Ovary (tissue), 3 donors: Measurements from ENCODE around the gene THSD4.

ENCODE experiments used
- CTCF ChIP-seq, 3 donors: fragments of 450-650 bp in 2 of 3; fragments of 200-600 bp in 1 of 3; IDR thresholded peaks; one replicate each; pipeline versions ENCODE4 v1.5.1 to v1.8.0; 2016 to 2022; ENCODE audit warnings: antibody characterized with exemption in 3 of 3, mild to moderate bottlenecking in 1 of 3
- EP300 ChIP-seq: sonication (generic); formaldehyde crosslinking; IDR thresholded peaks from one replicate; pipeline ENCODE4 v1.6.1; 2017; ENCODE audit warnings: antibody characterized with exemption
- donor health status: DM: no; HTN: no; CAD: no.

DNA sequence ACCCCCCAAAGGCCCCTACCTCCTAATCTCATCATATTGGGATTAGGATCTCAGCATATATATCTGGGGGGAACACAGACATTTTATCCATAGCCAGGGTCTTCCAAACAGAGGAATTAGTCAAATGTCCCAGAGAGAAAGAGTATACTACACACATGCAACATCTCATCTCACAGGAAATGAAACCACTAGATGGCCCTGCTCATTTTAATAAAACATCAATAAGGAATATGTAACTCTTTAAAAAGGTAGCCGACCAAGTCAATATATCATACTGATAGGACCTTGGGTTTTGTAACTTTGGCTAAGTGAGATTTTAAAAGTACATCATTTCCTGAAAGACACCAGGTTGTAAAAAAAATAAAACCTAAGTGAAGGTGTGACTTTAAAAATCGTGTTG, 45.6 kb upstream of the THSD4 start:
- TF ChIP-seq CTCF (IDR thresholded peaks at IDR 0.05) (no peak), EP300 (no peak)
